IPS DF 6.9 (cell line): ENCODE results near the gene RNF151.
"Not testable (repeated sequence)": the region's sequence is repeated elsewhere in the genome, so short reads cannot be mapped to it uniquely, and the experiment has no call there.

Experiments used
- DNase-seq: peaks from one replicate; pipeline ENCODE4 v3.0.0-alpha.2; 2013; ENCODE audit warnings: low read depth, low spot score
- H3K27ac ChIP-seq: one replicate; pipeline ENCODE4 v1.5.1; 2013; ENCODE audit warnings: low read length, control low read depth
- H3K27me3 ChIP-seq: 2 replicates; pipeline ENCODE4 v1.6.1; 2013; ENCODE audit warnings: mild to moderate bottlenecking, low read length; ENCODE audit not compliant: control insufficient read depth, insufficient read depth
- H3K36me3 ChIP-seq: 2 replicates; pipeline ENCODE4 v1.6.1; 2013; ENCODE audit warnings: low read length; ENCODE audit not compliant: control insufficient read depth, insufficient read depth
- H3K4me1 ChIP-seq: 2 replicates; pipeline ENCODE4 v1.6.1; 2013; ENCODE audit warnings: low read length; ENCODE audit not compliant: control insufficient read depth, insufficient read depth
- H3K4me3 ChIP-seq: 2 replicates; pipeline ENCODE4 v1.5.1; 2013; ENCODE audit warnings: mild to moderate bottlenecking, low read length
- H3K9me3 ChIP-seq: 2 replicates; pipeline ENCODE4 v1.6.1; 2013; ENCODE audit warnings: low read length, inconsistent platforms; ENCODE audit not compliant: control insufficient read depth, insufficient read depth
- WGBS: extraction: QIAGEN DNeasy Blood & Tissue Kit; methylation state at CpG from one replicate; pipeline ENCODE4 v1.1.7; 2013; ENCODE audit warnings: mixed read lengths, missing lambda C conversion rate; ENCODE audit not compliant: insufficient read length, insufficient coverage; 5-methylcytosine and 5-hydroxymethylcytosine counted together

The RNF151 gene

GRCh38 chr16:1947369-1947670 is 19.3 kb upstream of the RNF151 start:
- Histone ChIP-seq H3K4me1 (0 out of 2 replicates have a peak, but pooled peaks cover under 1% of the 10 kb centered on the region), H3K4me3 (no peak overlapping the region), H3K36me3 (no peaks in the 10 kb centered on the region), H3K27ac (no peak overlapping the region), H3K9me3 (no peaks in the 10 kb centered on the region), H3K27me3 (no peaks in the 10 kb centered on the region)
- WGBS = no CpG with 5 or more reads among the region's 9 CpGs
- DNase-seq = no peak

- H3K4me1 ChIP-seq = peaks cover 1% of the 10 kb centered on the region; the same call in 1 of the 2 replicates
- no CpG with 5 or more reads among the region's 11 CpGs for WGBS
- no peak overlapping the region for H3K27ac ChIP-seq
- no peak for DNase-seq
- H3K9me3 ChIP-seq = no peaks in the 10 kb centered on the region
- H3K36me3 ChIP-seq = no peaks in the 10 kb centered on the region
- H3K27me3 ChIP-seq = no peaks in the 10 kb centered on the region
- H3K4me3 ChIP-seq = no peak overlapping the region
These were observed 17.1 kb upstream of the RNF151 start for GRCh38 chr16:1949507-1949906.

DNA sequence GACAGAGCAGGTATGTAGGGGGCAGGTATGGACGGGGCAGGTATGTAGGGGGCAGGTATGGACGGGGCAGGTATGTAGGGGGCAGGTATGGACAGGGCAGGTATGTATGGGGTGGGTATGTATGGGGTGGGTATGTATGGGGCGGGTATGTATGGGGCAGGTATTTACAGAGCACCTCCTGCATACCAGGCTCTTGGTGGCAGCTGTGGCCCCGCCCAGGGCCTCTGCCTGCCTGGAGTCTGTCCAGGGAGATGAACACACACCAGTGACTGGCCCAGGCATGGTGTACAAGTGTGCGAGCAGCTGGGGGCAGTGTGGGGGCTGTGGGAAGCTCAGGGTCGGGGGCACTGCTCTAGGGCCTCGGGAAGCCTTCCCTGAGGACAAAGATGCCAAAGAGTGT is 16.6 kb upstream of the RNF151 start:
- Histone ChIP-seq H3K4me1 (peaks cover 2% of the 10 kb centered on the region; the same call in 1 of the 2 replicates), H3K4me3 (no peak overlapping the region), H3K27ac (no peak overlapping the region), H3K27me3 (no peaks in the 10 kb centered on the region), H3K9me3 (no peaks in the 10 kb centered on the region), H3K36me3 (no peaks in the 10 kb centered on the region)
- DNase-seq = no peak
- WGBS = no CpG with 5 or more reads among the region's 7 CpGs

DNA sequence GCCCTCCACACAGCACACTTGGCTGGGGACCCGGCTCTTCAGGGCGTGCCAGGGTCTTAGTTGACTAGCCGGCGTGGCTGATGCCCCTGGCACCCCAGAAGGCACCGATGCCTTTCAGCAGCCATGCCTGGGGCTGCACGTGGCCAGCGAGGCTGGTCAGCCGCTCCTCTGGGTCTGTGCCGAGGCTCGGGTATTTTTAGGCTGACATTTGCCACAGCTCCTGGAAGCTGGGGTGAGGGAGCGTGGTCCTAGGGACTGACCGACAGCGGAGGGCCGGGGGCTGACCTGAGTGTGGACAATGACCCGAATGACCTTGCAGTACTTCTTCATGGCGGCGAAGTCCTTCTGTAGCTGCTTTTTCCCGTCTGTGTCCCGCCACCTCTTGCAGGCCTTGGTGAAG is 16.1 kb upstream of the RNF151 start:
- Histone ChIP-seq H3K4me3 (no peak overlapping the region), H3K27ac (no peak overlapping the region), H3K4me1 (peaks cover 2% of the 10 kb centered on the region; the same call in 1 of the 2 replicates), H3K9me3 (no peaks in the 10 kb centered on the region), H3K27me3 (no peaks in the 10 kb centered on the region), H3K36me3 (no peaks in the 10 kb centered on the region)
- no peak for DNase-seq
- WGBS = no CpG with 5 or more reads among the region's 19 CpGs

DNA sequence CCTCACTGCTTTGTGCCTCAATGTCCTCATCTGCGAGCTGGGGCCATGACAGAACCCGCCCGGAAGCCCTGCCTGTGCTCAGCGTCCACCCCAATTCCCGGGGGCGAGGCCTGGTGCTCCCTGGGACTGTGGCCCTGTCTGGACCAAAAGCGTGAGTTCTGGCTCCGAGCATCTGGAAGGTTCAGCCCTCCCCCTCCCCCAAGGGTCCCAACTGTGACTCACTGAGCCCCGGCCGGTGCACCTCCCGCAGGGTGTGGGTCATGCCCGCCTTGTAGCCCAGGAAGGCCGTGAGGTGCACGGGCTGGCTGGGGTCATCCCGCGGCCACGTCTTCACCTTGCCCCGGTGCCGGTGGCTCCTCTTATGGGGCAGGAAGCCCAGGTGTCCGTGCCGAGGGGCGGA is 12.9 kb upstream of the RNF151 start:
- DNase-seq = no peak
- Histone ChIP-seq H3K9me3 (no peaks in the 10 kb centered on the region), H3K27ac (no peak overlapping the region), H3K4me1 (peaks cover 2% of the 10 kb centered on the region; the same call in 1 of the 2 replicates), H3K36me3 (no peaks in the 10 kb centered on the region), H3K27me3 (no peaks in the 10 kb centered on the region), H3K4me3 (no peak overlapping the region)
- no CpG with 5 or more reads among the region's 22 CpGs for WGBS

DNA sequence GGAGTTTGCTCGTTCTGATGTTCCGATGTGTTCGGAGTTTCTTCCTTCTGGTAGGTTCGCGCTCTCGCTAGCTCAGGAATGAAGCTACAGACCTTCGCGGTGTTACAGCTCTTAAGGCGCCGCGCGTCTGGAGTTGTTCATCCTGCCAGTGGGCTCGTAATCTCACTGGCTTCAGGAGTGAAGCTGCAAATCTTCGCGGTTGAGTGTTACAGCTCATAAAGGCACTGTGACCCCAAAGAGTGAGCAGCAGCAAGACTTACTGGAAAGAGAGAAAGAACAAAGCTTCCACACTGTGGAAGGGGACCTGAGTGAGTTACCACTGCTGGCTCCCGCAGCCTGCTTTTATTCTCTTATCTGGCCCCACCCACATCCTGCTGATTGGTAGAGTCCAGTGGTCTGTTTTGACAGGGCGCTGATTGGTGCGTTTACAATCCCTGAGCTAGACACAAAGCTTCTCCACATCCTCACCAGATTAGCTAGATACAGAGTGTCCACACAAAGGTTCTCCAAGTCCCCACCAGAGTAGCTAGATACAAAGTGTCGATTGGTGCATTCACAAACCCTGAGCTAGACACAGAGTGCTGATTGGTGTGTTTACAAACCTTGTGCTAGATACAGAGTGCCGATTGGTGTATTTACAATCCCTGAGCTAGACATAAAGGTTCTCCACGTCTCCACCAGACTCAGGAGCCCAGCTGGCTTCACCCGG is 9.1 kb upstream of the RNF151 start:
- not testable (repeated sequence) for H3K4me1 ChIP-seq, H3K9me3 ChIP-seq, H3K36me3 ChIP-seq, H3K4me3 ChIP-seq, DNase-seq, H3K27me3 ChIP-seq, H3K27ac ChIP-seq
- no CpG with 5 or more reads among the region's 22 CpGs for WGBS

DNA sequence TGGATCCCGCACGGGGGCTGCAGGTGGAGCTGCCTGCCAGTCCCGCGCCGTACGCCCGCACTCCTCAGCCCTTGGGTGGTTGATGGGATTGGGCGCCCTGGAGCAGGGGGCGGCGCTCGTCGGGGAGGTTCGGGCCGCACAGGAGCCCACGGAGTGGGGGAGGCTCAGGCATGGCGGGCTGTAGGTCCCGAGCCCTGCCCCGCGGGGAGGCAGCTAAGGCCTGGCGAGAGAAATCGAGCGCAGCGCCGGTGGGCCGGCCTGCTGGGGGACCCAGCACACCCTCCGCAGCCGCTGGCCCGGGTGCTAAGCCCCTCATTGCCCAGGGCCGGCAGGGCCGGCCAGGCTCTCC is 8.5 kb upstream of the RNF151 start:
- H3K36me3 ChIP-seq = peaks cover 11% of the 10 kb centered on the region; the same call in 1 of the 2 replicates
- not testable (repeated sequence) for H3K27me3 ChIP-seq, H3K27ac ChIP-seq, H3K9me3 ChIP-seq, H3K4me1 ChIP-seq, DNase-seq, H3K4me3 ChIP-seq
- no CpG with 5 or more reads among the region's 30 CpGs for WGBS

DNA sequence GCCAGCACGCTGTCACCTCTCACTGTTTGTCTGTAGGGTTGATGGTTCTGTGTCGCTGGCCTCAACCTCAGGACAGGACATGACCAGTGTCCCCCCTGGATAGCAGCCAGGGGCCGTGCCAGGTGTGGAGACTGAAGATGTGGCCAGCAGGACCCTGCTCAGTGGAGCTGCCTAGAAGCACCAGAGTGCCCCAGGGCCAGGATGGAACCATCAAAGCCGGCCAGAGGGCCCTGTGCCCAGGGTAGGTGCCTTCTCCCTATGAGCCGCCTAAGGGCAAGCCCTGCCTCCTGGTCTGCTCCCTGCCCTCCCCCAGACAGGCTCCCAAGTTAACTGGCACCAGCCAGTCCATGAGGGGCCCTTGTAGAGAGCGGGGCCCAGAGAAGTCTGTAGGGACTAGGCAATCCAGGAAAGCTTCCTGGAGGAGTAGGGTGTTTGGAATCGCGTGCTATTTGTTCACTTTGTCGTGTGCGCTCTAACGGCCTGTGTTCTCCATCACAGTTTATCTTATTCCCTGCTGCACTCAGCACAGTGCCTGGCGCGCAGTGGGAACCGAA is 7.9 kb upstream of the RNF151 start:
- Histone ChIP-seq H3K4me3 (peak overlapping the region; percentile 77; the same call in 1 of the 2 replicates), H3K36me3 (peaks cover 14% of the 10 kb centered on the region; the same call in 1 of the 2 replicates), H3K4me1 (peaks cover 1% of the 10 kb centered on the region; the same call in 1 of the 2 replicates), H3K9me3 (no peaks in the 10 kb centered on the region), H3K27ac (no peak overlapping the region), H3K27me3 (no peaks in the 10 kb centered on the region)
- WGBS = no CpG with 5 or more reads among the region's 14 CpGs
- no peak for DNase-seq

- DNase-seq = peak; percentile 79
- Histone ChIP-seq H3K27ac (no peak within 1 kb of the TSS), H3K4me1 (peaks cover 1% of the 10 kb centered on the region; the same call in 1 of the 2 replicates), H3K9me3 (no peaks in the 10 kb centered on the region), H3K36me3 (peaks cover 18% of the 10 kb centered on the region; the same call in 1 of the 2 replicates), H3K4me3 (peak within 1 kb of the TSS; percentile 77; the same call in 1 of the 2 replicates), H3K27me3 (no peaks in the 10 kb centered on the region)
- WGBS = no CpG with 5 or more reads among the region's 79 CpGs
These were observed 7.2 kb upstream of the RNF151 start, which contains the start of gene NDUFB10 for GRCh38 chr16:1959269-1960039. TSS of gene NDUFB10 (plus strand) at chr16:1959538. CDS start at chr16:1959625, 87 bp downstream.
